HEK293 (cell line): ENCODE measurements around the gene ADGRG7.

Experiments used
- CTCF ChIP-seq: fragments of 450-650 bp; formaldehyde crosslinking; IDR thresholded peaks from 2 replicates; pipeline ENCODE4 v1.5.1; 2016; ENCODE audit warnings: missing biosample characterization, missing genetic modification characterization
- PATZ1 ChIP-seq: fragments of 450-650 bp; formaldehyde crosslinking; IDR thresholded peaks from 2 replicates; pipeline ENCODE4 v1.5.1; 2016; ENCODE audit warnings: missing biosample characterization, missing genetic modification characterization
- ZNF133 ChIP-seq: fragments of 450-650 bp; formaldehyde crosslinking; IDR thresholded peaks from 2 replicates; pipeline ENCODE4 v1.5.1; 2016; ENCODE audit warnings: missing biosample characterization, missing genetic modification characterization
- ZNF274 ChIP-seq, 2 experiments: fragments of 200-500 bp in 1 of 2; fragments of 450-650 bp in 1 of 2; sonication (Bioruptor generic) in 1 of 2; formaldehyde crosslinking in 1 of 2; IDR thresholded peaks; 2 replicates each; pipeline versions ENCODE4 v1.5.1 to v1.6.1; 2014 to 2016; ENCODE audit warnings: borderline replicate concordance in 1 of 2, inconsistent platforms in 1 of 2, low read length in 1 of 2, missing biosample characterization in 1 of 2, missing genetic modification characterization in 1 of 2
- ZNF416 ChIP-seq: fragments of 450-650 bp; formaldehyde crosslinking; IDR thresholded peaks from 2 replicates; pipeline ENCODE4 v1.5.1; 2016; ENCODE audit warnings: missing biosample characterization, missing genetic modification characterization
- ZNF670 ChIP-seq: fragments of 450-650 bp; formaldehyde crosslinking; IDR thresholded peaks from 2 replicates; pipeline ENCODE4 v1.5.1; 2016; ENCODE audit warnings: missing biosample characterization, missing genetic modification characterization, low read depth
- ZNF785 ChIP-seq: fragments of 450-650 bp; formaldehyde crosslinking; IDR thresholded peaks from 2 replicates; pipeline ENCODE4 v1.5.1; 2016; ENCODE audit warnings: missing biosample characterization, missing genetic modification characterization

GRCh38 chr3:100586832-100587231 lies 22.6 kb upstream of the ADGRG7 start:
- no peak for TF ChIP-seq PATZ1 (tag by site-specific recombination)
- no peak for TF ChIP-seq CTCF
- TF ChIP-seq ZNF785 (tag by site-specific recombination), result no peak
- TF ChIP-seq ZNF274 (IDR thresholded peaks at IDR 0.05; ENCODE audit: low read length), result no peak
- no peak for TF ChIP-seq ZNF274 (tag by site-specific recombination; IDR thresholded peaks at IDR 0.05; ENCODE audit: borderline replicate concordance)
- TF ChIP-seq ZNF670 (tag by site-specific recombination), result no peak
- TF ChIP-seq ZNF133 (tag by site-specific recombination), result no peak
- TF ChIP-seq ZNF416 (tag by site-specific recombination), result no peak
